HFF-Myc (cell line): Measurements from ENCODE around the gene DTX2.
"Not testable (repeated sequence)": the region's sequence is repeated elsewhere in the genome, so short reads cannot be mapped to it uniquely, and the experiment has no call there.

Experiments
- DNase-seq: peaks from one replicate; pipeline ENCODE4 v3.0.0-alpha.2; 2011; ENCODE audit warnings: low read depth; ENCODE audit errors: extremely low read depth
- H3K4me3 ChIP-seq: replicated peaks from 2 replicates; pipeline ENCODE4 v1.5.1; 2011; ENCODE audit warnings: low read depth, mild to moderate bottlenecking, control low read depth, low read length
- CTCF ChIP-seq: IDR thresholded peaks from 2 replicates; pipeline ENCODE4 v1.5.1; 2012; ENCODE audit warnings: mild to moderate bottlenecking, low read depth, low read length, control low read depth; ENCODE audit errors: missing control alignments

The DTX2 gene

GRCh38 chr7:76502836-76503235, 41.3 kb downstream of the DTX2 start:
- not testable (repeated sequence) for DNase-seq, H3K4me3 ChIP-seq

- not testable (repeated sequence) for H3K4me3 ChIP-seq, DNase-seq
These were observed 41.7 kb downstream of the DTX2 start for GRCh38 chr7:76503244-76503643.

GRCh38 chr7:76504351-76505167, 43.0 kb downstream of the DTX2 start:
- not testable (repeated sequence) for H3K4me3 ChIP-seq, DNase-seq

GRCh38 chr7:76505168-76506080, 43.9 kb downstream of the DTX2 start:
- no peak overlapping the region for H3K4me3 ChIP-seq
- no peak for DNase-seq
- TF ChIP-seq CTCF, result no peak

GRCh38 chr7:76506081-76506440, 44.6 kb downstream of the DTX2 start:
- no peak for DNase-seq
- no peak for TF ChIP-seq CTCF
- no peak overlapping the region for H3K4me3 ChIP-seq

- not testable (repeated sequence) for DNase-seq, H3K4me3 ChIP-seq
These were observed 45.1 kb downstream of the DTX2 start for GRCh38 chr7:76506643-76507042.

GRCh38 chr7:76507723-76508406, 46.4 kb downstream of the DTX2 start:
- no peak for DNase-seq
- H3K4me3 ChIP-seq, result no peak overlapping the region
- TF ChIP-seq CTCF, result no peak

- TF ChIP-seq CTCF, result no peak
- no peak within 1 kb of the TSS for H3K4me3 ChIP-seq
- no peak for DNase-seq
These were observed 48.7 kb downstream of the DTX2 start, which contains the start of gene UPK3B for GRCh38 chr7:76509931-76510877. UPK3B (plus strand) TSS chr7:76510552; CDS start chr7:76510653, 101 bp downstream.

- DNase-seq, H3K4me3 ChIP-seq: not testable (repeated sequence)
These were observed 49.8 kb downstream of the DTX2 start for GRCh38 chr7:76511200-76511910.

GRCh38 chr7:76511911-76512885, 50.7 kb downstream of the DTX2 start:
- DNase-seq, H3K4me3 ChIP-seq: not testable (repeated sequence)
